Muscle layer of colon (tissue), 2 donors: Measurements from ENCODE around the gene NOTO.

Experiments used
- H3K27ac ChIP-seq: one replicate; pipeline ENCODE4 v1.7.0; 2013; ENCODE audit warnings: low read depth, mild to moderate bottlenecking, low read length, moderate library complexity
- H3K27me3 ChIP-seq, 2 donors: one replicate each; pipeline ENCODE4 v1.7.0; 2013; ENCODE audit warnings: low read length in 2 of 2, mild to moderate bottlenecking in 2 of 2; ENCODE audit not compliant: insufficient read depth in 2 of 2, control insufficient read depth in 1 of 2
- H3K36me3 ChIP-seq: one replicate; pipeline ENCODE4 v1.7.0; 2013; ENCODE audit warnings: mild to moderate bottlenecking, low read length; ENCODE audit not compliant: insufficient read depth
- H3K4me1 ChIP-seq: one replicate; pipeline ENCODE4 v1.7.0; 2013; ENCODE audit warnings: mild to moderate bottlenecking, low read length; ENCODE audit not compliant: insufficient read depth
- H3K4me3 ChIP-seq, 2 donors: one replicate each; pipeline ENCODE4 v1.7.0; 2013; ENCODE audit warnings: low read length in 2 of 2, low read depth in 1 of 2, mild to moderate bottlenecking in 1 of 2, moderate library complexity in 1 of 2
- H3K9ac ChIP-seq: one replicate; pipeline ENCODE4 v1.7.0; 2013; ENCODE audit warnings: low read length
- H3K9me3 ChIP-seq: one replicate; pipeline ENCODE4 v1.7.0; 2013; ENCODE audit warnings: mild to moderate bottlenecking, low read length
- donor health status: abdominal sarcoma.
- donor health status: Adenocarcinoma of cecum.

The NOTO gene

GRCh38 chr2:73255007-73255644, 52.8 kb downstream of the NOTO start:
- Histone ChIP-seq H3K9me3 (no peaks in the 10 kb centered on the region), H3K27ac (no peak overlapping the region), H3K4me1 (no peaks in the 10 kb centered on the region), H3K27me3 (no peaks in the 10 kb centered on the region), H3K36me3 (peaks cover 27% of the 10 kb centered on the region), H3K9ac (no peak overlapping the region), H3K4me3 (no peak overlapping the region)

DNA sequence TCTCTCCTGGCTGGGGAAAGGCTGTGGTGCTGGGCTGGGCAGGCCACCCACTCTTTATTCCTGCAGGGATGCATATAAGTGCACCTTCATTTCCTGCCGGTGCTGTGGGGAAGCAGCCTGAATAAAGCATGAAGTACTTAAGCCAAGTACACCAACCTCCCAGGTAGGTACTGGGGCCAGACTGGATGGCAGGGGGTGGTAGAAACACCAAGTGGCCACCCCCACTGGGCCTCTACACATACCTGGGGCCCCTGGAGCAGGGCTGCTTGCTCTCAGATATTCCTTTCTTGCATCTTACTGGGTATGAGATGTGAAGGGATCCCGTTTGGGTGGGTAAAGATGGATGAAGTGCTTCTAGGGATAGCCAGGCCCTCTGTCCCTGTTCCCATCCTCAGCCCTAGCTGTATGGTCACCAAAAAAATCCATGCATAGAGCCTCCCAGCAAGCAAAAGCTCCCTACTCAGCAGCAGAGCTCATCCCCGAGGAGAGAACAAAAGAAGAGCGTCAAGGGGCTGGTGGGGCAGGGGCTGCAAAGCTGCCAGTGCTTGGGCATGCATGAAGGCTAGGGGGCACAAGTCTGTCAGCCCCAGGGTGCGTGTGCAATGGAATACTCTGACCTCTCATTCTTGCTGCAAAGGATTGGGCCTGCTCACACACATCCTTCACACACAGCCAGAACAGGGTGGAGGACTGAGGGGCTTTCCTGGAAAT, 53.7 kb downstream of the NOTO start:
- H3K4me1 ChIP-seq, result no peaks in the 10 kb centered on the region
- H3K27me3 ChIP-seq, result no peaks in the 10 kb centered on the region
- H3K4me3 ChIP-seq, result no peak overlapping the region
- no peaks in the 10 kb centered on the region for H3K9me3 ChIP-seq
- H3K36me3 ChIP-seq, result peaks cover 17% of the 10 kb centered on the region
- no peak overlapping the region for H3K9ac ChIP-seq
- no peak overlapping the region for H3K27ac ChIP-seq

DNA sequence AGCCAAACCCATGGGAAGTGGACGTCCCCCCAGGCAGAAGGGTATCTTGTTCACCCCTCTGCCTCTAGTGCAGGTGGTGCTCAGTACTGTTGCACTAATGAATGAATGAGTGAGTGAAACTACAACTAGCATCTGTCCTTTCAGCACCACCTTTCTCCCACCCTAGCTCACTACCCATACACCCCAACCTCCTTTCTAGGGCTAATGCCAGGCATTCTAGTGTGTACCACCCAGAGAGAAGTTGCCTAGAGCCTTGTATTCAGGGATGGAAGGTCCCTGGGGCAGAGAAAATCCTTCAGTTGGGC, 54.2 kb downstream of the NOTO start:
- H3K9me3 ChIP-seq, result no peaks in the 10 kb centered on the region
- no peak overlapping the region for H3K9ac ChIP-seq
- no peaks in the 10 kb centered on the region for H3K27me3 ChIP-seq

DNA sequence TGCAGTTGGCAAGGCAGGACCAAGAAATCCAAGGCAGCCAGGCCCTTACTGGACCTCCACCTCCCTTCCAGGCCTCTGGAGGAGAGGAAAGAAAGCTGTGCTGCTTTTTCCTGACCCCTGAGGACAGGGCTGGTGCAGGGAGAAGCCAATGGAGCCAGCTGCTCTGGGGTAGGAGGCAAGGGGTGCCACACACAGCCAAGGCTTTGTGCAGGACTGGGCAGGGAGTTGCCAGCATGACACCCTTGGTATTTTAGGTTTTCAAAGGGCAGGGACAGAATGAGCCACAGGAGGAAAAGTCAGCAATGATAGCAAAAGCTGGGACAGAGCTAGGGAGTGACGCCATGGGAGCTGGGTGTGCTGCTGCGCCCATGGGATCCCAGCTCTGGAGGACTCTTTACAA, 54.6 kb downstream of the NOTO start:
- H3K36me3 ChIP-seq, result peaks cover 13% of the 10 kb centered on the region
- H3K9me3 ChIP-seq, result no peaks in the 10 kb centered on the region
- H3K9ac ChIP-seq, result no peak overlapping the region
- H3K27me3 ChIP-seq, result no peaks in the 10 kb centered on the region
- no peak overlapping the region for H3K27ac ChIP-seq
- H3K4me3 ChIP-seq, result no peak overlapping the region
- H3K4me1 ChIP-seq, result no peaks in the 10 kb centered on the region

More for the DNA sequence above, 54.2 kb downstream of the NOTO start:
- H3K27ac ChIP-seq, result no peak overlapping the region
- no peaks in the 10 kb centered on the region for H3K4me1 ChIP-seq
- H3K36me3 ChIP-seq, result peaks cover 16% of the 10 kb centered on the region
- H3K4me3 ChIP-seq, result no peak overlapping the region

GRCh38 chr2:73257425-73258125, 55.2 kb downstream of the NOTO start:
- no peak overlapping the region for H3K27ac ChIP-seq
- H3K9me3 ChIP-seq, result no peaks in the 10 kb centered on the region
- peaks cover 9% of the 10 kb centered on the region for H3K36me3 ChIP-seq
- no peaks in the 10 kb centered on the region for H3K4me1 ChIP-seq
- H3K27me3 ChIP-seq, result no peaks in the 10 kb centered on the region
- no peak overlapping the region for H3K4me3 ChIP-seq
- no peak overlapping the region for H3K9ac ChIP-seq

DNA sequence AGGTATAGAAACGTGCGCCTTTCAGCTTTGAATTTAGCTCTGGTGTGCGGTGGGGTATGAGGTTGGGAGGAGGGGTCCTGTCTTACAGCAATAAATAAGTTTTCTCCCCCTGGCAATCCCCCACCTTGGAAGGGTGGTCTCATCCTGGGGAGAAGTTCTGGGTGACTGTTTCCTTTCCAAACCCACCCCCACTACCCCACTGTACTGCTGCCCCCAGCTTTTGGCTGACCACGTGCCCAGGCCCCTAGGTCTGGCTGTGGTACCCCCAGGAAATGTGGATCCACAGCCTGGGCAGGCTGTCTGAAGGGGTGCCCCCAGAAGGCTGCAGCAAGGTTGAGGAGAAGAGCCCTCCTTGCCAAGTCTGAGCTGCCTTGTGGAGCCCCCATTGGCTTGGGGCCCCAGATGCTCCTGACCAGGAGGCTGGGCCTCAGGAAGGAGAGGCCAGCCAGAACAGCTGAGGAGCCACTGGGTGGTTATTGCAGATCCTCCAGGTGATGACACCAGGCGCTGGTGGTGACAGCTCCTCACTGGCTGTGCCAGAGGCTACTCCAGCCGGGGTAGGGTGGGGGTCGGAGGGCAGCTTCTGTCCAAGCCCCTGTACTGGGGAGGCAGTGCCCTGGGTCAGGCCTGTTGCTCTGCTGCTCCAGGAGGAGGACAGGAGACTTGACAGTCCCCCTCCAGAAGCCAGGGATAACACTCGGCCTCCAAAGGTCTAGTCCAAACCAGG, 56.0 kb downstream of the NOTO start:
- Histone ChIP-seq H3K4me3 (no peak overlapping the region), H3K9ac (no peak overlapping the region), H3K4me1 (no peaks in the 10 kb centered on the region), H3K9me3 (no peaks in the 10 kb centered on the region), H3K27me3 (no peaks in the 10 kb centered on the region), H3K36me3 (peaks cover 2% of the 10 kb centered on the region), H3K27ac (no peak overlapping the region)

GRCh38 chr2:73258913-73259215, 56.5 kb downstream of the NOTO start:
- no peak overlapping the region for H3K27ac ChIP-seq
- no peaks in the 10 kb centered on the region for H3K4me1 ChIP-seq

GRCh38 chr2:73259276-73259675, 56.9 kb downstream of the NOTO start:
- Histone ChIP-seq H3K4me1 (no peaks in the 10 kb centered on the region), H3K4me3 (no peak overlapping the region), H3K9ac (no peak overlapping the region), H3K9me3 (no peaks in the 10 kb centered on the region), H3K36me3 (no peaks in the 10 kb centered on the region), H3K27me3 (no peaks in the 10 kb centered on the region), H3K27ac (no peak overlapping the region)

More at GRCh38 chr2:73258913-73259215, 56.5 kb downstream of the NOTO start:
- Histone ChIP-seq H3K4me3 (no peak overlapping the region), H3K36me3 (no peaks in the 10 kb centered on the region), H3K9ac (no peak overlapping the region), H3K27me3 (no peaks in the 10 kb centered on the region), H3K9me3 (no peaks in the 10 kb centered on the region)

DNA sequence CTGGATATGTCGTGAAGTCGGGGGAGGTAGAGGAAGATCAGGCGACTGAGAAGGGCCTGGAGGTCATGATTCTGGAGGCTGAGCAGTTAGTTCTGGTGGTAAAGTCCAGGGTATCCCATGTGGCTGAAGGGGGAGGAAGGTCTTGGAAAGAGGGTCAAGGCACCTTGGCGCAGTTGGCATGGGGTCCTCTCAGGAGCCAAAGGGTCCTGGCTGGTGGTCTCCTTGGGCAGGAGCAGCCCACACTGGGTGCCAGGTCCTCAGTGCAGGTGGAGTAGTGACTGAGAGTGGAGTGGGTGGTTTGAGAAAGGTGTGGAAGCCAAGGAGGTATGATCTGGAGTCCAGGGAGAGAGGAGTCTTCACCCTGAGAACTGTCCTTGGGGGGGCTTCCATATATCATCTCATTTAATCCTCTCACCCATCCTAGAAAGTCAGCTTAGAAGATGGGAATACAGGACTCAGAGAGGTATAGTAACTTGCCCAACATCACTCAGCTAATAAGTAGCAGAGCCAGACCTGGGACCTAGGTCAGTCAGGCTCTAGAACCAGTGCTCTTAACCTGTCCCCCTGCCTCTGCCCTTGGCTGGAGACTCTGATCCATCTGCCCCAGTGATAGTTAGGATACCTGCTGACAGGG, 57.4 kb downstream of the NOTO start:
- Histone ChIP-seq H3K9me3 (no peaks in the 10 kb centered on the region), H3K36me3 (no peaks in the 10 kb centered on the region), H3K27me3 (no peaks in the 10 kb centered on the region), H3K9ac (no peak overlapping the region), H3K27ac (no peak overlapping the region), H3K4me3 (no peak overlapping the region), H3K4me1 (no peaks in the 10 kb centered on the region)

- no peaks in the 10 kb centered on the region for H3K9me3 ChIP-seq
- H3K27me3 ChIP-seq, result no peaks in the 10 kb centered on the region
- H3K4me3 ChIP-seq, result no peak overlapping the region
- no peak overlapping the region for H3K9ac ChIP-seq
- H3K4me1 ChIP-seq, result no peaks in the 10 kb centered on the region
- H3K27ac ChIP-seq, result no peak overlapping the region
- no peaks in the 10 kb centered on the region for H3K36me3 ChIP-seq
These were observed 58.1 kb downstream of the NOTO start for GRCh38 chr2:73260338-73260984.
